ENCODE data around the gene NKX6-1.

- TF ChIP-seq CTCF (IDR thresholded peaks at IDR 0.05), result no peak
- no peak for TF ChIP-seq POLR2A (IDR thresholded peaks at IDR 0.05)
Observed at GRCh38 chr4:84480082-84480481, 19.0 kb downstream of the NKX6-1 start.

Measured in lower leg skin (tissue), 3 donors.